Adipose tissue (tissue), 3 donors: ENCODE measurements around the gene ARF4. TPM values are rescaled to one million over a fixed set of nuclear protein-coding genes. Genes with fewer than 3 reads are reported as not detected.
A peak's percentile ranks its signal among the peaks of the same experiment; 100 is the strongest.

Source experiments
- H3K27ac ChIP-seq: one replicate; pipeline ENCODE4 v1.5.1; 2013; ENCODE audit warnings: low read depth, low read length
- WGBS, 3 donors: extraction: QIAGEN DNeasy Blood & Tissue Kit; methylation state at CpG; one replicate each; pipeline ENCODE4 v1.1.7; 2013; 5-methylcytosine and 5-hydroxymethylcytosine counted together
- polyA plus RNA-seq, 3 donors: library from polyadenylated mRNA; stranded (reverse); fragments of 200-250 nt; gene quantifications; one replicate each; pipeline ENCODE4 v1.2.3, GENCODE V29; 2013
- donor health status: healthy with polysubstance abuse.
- donor health status: Bipolar disorder and iron deficiency.
- donor health status: healthy.

The ARF4 gene
- polyA plus RNA-seq, 3 donors: 82.2 to 258 (median 131) TPM

DNA sequence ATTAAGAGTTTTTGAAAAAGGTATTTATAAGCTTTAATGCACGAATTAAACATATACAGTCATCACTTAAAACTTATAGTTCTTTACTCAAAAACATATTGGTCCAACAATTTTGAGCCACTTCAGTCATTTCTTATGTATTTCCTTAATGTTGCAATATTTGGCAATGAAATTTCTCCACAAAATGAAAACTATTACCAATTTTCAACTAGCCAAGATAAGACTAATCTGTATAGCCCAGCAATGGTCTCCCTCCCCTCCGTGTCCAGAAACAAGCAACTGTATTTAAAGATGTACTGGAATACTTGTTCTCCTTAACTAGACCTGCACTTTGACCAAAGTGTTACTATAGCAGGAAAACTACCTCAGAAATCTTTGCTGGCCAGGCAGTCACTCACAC lies 9.2 kb downstream of the ARF4 start:
- WGBS, 3 donors: 49 to 72% (median 70%) methylated on average over 2 of the region's 2 CpGs
- no peak overlapping the region for H3K27ac ChIP-seq

DNA sequence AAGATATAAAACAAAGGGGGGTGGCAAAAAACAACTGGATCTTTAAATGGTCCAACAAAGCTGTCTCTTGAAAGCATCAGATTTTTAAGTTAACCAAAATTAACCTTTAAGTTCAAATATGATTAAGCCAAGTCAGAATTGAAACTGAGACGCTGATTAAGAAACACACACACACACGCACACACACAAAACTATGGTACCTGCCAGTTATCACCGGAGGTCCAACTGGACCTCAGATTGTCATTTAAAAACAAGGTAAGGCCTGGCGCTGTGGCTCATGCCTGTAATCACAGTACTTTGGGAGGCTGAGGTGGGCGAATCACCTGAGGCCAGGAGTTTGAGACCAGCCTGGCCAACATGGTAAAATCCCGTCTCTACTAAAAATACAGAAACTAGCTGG lies 10.4 kb downstream of the ARF4 start:
- no peak overlapping the region for H3K27ac ChIP-seq
- 40 to 83% (median 80%) methylated on average over 6 of the region's 6 CpGs for WGBS, 3 donors

DNA sequence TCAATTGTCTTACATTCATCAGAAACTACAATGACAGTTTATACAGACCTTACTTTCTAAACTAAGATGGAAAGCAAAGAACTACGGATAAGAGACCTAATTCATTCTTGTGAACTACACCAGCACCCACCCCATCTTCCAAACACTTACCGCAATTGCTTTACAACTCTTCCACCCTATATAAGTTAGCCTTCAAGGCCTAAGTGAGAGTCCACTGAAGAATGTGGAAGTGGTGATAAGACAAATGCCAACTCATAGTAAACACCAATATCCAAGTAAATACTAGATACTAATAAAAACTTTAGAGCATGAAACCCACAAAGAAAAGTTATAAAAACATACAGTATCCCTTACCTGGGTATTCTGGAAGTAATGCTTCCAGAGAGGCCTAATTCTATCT lies 13.6 kb downstream of the ARF4 start:
- WGBS, 3 donors: 71 to 93% (median 79%) methylated on average over 2 of the region's 2 CpGs
- H3K27ac ChIP-seq: no peak overlapping the region

DNA sequence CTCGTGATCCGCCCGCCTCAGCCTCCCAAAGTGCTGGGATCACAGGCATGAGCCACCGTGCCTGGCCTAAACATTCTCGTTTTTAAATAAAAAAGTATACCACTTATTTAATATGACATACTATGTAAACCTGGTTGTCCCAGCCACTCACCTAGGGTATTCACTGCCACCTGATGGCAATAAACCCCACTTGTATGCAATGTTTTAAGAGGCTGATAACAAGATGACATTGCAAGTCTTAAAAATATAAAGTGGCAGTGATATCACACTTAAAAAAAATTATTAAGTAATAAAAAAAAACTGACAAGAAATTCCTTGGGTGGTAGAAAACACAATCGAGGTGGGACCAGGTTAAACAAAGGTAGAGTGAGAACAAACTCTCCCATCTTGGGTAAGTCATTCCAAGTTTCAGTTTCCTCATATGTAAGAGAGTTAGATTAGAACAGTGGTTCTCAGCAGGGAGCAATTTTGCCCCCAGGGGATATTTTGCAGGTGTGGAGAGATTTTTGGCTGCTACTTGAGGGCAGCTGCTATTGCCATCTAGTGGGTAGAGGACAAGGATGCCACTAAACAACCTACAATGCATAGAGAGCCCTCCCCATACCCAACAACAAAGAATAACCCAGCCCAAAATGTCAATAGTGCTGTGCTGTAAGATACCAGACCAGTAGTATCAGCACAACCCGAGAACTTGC lies 14.5 kb downstream of the ARF4 start:
- H3K27ac ChIP-seq: no peak overlapping the region
- 69 to 97% (median 82%) methylated on average over 6 to 7 of the region's 7 CpGs for WGBS, 3 donors

DNA sequence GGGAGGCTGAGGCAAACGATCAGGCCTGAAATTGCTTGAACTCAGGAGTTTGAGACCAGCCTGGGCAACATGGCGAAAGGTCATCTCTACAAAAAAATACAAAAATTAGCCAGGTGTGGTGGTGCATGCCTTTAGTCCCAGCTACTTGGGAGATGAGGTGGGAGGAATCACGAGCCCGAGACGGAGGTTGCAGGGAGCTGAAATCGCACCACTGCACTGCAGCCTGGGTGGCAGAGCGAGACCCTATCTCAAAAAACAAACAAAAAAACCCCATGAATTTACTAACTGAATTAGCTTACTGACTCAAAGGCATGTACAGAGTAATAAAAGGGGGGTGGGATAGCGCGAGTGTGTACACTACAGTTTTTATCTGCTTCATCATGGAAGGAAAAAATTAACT lies 19.3 kb downstream of the ARF4 start:
- WGBS, 3 donors: 81 to 95% (median 95%) methylated on average over 9 of the region's 9 CpGs
- H3K27ac ChIP-seq: no peak overlapping the region

DNA sequence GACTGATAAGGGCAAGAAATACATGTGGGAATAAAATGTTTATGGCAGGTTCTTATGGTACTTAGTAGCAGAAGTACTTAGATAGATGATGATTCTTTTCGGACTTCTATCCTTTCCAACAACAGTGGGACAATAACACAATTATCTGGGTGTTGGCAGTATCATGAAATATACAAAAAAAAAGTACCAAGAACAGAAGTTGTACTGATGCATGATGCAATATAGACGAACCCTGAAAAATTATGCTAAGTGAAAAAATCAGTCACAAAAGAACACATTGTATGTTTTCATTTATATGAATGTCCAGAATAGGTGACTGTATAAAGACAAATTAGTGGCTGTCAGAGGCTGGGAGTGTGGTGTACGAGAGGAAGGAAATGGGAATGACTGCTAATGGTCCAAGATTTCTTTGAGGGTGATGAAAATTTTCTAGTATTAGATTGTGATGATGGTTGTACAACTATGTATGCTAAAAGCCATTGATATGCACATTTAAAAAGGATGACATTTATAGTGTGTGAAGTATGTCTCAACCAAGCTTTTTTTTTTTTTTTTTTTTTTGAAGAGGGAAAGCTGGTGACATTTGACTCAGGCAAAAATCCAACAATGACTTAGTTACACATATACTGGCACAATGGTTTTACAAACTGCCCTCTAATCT lies 21.0 kb downstream of the ARF4 start:
- H3K27ac ChIP-seq: no peak overlapping the region
- WGBS, 3 donors: 72 to 76% (median 75%) methylated on average over 3 of the region's 3 CpGs

DNA sequence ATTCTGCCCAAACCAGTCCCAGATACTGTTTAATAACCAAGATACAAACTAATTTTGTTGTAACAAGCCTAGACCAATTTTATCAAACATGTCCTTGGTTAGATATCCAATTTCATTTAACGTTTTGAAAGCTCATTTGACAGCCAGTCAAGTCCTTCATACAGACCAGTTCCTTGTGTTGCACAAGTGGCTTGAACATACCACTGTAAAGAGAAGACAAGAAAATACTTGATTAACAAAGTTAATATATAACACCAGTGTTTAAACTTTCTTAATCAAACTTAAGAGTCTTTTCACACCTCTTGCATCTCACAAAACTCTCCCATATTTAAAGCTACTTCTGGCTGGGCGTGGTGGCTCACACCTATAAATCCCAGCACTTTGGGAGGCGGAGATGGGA lies 25.0 kb downstream of the ARF4 start:
- 68 to 82% (median 75%) methylated on average over 3 of the region's 3 CpGs for WGBS, 3 donors

DNA sequence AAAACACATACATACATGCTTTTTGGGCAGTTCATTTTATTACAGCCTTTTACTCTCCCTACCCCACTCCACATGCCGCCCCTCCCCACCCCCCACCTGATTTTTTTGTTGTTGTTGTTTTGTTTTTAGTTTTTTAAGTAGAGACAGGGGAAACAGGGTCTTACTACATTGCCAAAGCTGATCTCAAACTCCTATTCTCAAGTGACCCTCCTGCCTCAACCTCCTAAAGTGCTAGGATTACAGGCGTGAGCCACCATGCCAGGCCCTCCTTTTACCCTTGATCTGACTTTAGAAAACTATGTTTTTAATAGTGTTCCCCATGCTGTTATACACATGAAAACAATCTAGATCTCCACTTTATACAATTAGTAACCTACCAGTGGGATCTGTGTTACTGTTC lies 26.3 kb downstream of the ARF4 start:
- H3K27ac ChIP-seq: no peak overlapping the region
- 98 to 100% (median 100%) methylated on average over 2 of the region's 2 CpGs for WGBS, 3 donors

More for the DNA sequence above, 25.0 kb downstream of the ARF4 start:
- no peak overlapping the region for H3K27ac ChIP-seq

DNA sequence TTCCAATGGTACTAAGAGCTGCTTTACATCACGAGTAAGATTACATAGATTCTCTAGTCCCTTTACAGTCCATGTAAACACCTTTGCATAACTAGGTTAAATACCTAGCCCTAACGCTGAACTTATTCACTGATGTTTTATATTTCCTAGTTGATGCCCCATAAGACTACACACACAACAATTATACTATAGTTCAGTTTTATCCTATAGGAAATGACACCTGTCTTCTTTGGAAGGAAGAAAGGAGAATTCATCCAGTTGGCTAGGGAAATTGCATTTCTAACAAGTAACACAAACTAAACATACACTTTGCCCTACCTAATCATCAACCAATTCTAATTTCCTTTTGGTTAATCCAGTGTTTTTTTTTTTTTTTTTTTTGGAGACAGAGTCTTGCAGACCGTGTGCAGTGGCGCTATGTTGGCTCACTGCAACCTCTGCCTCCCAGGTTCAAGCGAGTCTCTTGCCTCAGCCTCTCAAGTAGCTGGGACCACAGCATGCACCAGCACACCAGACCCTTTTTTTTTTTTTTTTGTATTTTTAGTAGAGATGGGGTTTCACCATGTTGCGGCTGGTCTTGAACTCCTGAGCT lies 27.2 kb downstream of the ARF4 start:
- 91 to 96% (median 92%) methylated on average over 5 of the region's 6 CpGs for WGBS, 3 donors
- H3K27ac ChIP-seq: no peak overlapping the region

DNA sequence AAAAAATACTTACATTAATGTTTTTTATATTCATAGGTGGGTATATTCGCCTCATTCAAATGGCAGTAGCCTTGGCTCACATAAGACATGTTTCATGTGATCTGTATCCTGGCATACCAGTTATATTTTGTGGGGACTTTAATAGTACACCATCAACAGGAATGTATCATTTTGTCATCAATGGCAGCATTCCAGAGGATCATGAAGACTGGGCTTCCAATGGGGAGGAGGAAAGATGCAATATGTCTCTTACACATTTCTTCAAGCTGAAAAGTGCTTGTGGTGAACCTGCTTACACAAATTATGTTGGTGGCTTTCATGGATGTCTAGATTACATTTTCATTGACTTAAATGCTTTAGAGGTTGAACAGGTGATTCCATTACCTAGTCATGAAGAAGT lies 37.6 kb downstream of the ARF4 start:
- 96 to 100% (median 98%) methylated on average over 1 of the region's 1 CpG for WGBS, 3 donors
- H3K27ac ChIP-seq: no peak overlapping the region

DNA sequence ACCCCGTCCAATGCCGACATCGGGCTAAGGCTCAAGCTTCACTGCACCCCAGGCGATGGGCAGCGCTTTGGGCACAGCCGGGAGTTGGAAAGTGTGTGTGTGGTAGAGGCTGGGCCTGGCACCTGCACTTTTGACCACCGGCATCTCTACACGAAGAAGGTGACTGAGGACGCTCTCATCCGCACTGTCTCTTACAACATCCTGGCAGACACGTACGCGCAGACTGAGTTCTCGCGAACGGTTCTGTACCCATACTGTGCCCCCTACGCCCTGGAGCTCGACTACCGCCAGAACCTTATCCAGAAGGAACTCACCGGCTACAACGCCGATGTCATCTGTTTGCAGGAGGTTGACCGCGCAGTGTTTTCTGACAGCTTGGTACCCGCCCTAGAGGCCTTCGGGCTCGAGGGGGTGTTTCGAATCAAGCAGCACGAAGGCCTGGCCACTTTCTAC lies 40.0 kb downstream of the ARF4 start:
- H3K27ac ChIP-seq: no peak overlapping the region

DNA sequence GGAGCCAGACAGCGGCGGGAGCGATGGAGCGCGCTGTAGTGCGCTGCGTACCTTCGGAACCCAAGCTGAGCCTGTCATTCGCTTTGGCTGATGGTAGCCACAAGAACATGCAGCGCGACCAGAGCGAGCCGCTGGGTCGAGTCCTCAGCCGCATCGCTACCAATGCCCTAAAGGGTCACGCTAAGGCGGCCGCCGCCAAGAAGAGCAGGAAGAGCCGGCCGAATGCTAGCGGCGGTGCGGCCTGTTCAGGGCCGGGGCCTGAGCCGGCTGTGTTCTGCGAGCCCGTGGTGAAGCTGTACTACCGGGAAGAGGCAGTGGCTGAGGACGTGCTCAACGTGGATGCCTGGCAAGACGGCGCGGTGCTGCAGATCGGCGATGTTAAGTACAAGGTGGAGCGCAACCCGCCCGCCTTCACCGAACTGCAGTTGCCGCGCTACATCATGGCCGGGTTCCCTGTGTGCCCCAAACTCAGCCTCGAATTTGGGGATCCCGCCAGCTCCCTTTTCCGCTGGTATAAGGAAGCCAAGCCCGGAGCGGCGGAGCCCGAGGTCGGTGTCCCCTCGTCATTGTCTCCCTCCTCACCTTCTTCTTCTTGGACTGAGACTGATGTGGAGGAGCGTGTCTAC lies 40.6 kb downstream of the ARF4 start:
- 0% methylated on average over 47 to 54 of the region's 54 CpGs for WGBS, 3 donors
- H3K27ac ChIP-seq: peak overlapping the region; percentile 70

More for the DNA sequence above, 40.0 kb downstream of the ARF4 start:
- 1 to 2% (median 1%) methylated on average over 29 of the region's 29 CpGs for WGBS, 3 donors

DNA sequence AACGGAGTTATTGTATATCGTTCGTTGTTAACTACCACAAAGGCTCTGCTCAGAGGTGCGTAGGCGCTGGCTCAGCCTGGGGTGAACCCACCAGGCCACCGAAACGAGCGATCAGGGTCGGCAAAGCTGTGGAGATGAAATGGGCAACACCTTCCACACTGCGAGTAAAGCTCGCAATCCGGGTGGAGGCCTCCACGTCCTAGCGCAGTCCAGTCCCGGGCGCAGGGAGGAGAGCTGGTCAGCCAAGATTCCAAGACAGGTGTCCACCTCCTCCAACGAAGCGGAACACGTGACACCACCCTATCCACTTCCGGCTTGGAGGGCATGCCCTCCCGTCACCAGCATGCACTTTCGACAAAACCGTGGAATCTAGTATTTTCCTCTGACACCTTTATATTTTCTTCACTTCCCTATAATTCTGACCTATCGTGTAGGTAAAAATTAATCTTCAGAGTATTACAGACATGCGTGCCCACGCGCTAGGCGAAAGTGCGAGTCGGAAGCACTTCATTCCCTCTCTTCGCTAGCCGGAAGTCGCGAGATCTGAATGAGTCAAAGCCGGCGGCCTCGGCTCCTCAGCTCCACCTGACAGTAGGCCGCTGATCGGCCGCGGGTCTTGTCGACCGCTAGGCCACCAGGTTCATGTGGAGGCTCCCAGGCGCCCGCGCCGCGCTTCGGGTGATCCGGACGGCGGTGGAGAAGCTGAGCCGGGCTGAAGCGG lies 41.2 kb downstream of the ARF4 start, which contains the start of gene PDE12:
PDE12 (plus strand) TSS at position 537 of the 721 bp plus-strand sequence; CDS start at position 643, 106 bp downstream.
- H3K27ac ChIP-seq: peak within 1 kb of the TSS; percentile 70
- 0 to 1% (median 0%) methylated on average over 54 of the region's 54 CpGs for WGBS, 3 donors

DNA sequence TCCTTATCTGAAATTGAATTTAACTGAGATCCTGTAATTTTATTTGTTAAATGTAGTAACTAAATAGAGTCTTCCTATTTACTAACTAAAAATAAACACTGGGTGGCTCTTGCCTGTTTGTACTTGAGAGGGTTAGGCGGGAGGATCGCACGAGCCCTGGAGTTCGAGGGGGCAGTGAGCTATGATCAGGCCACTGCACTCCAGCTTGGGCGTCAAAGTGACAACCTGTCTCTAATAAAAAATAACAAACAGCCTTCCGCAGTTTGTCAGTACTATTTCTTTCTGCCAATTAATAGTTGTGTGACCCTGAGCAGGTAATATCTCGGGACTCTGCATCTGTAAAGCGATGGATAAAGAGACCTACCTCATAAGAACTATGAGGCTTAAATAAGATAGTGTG lies 41.8 kb downstream of the ARF4 start:
- no peak overlapping the region for H3K27ac ChIP-seq
- whole genome bisulfite sequencing, 3 donors: 12 to 41% (median 36%) methylated on average over 8 of the region's 8 CpGs

DNA sequence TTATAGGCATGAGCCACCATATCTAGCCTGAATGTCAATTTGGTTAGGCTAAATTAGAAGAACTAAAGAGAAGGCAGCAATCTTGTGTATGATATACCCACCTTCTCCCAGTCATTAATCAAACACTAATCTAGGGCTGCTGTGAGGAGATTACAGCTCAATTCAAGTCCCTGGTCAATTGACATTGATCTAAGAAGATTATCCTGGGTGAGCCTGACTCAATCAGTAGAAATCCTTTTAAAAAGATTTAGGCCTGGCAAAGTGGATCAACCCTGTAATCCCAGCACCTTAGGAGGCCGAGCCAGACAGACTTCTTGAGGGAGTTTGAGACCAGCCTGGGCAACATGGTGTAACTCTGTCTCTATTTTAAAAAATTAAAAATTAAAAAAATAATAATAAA lies 50.5 kb downstream of the ARF4 start:
- H3K27ac ChIP-seq: no peak overlapping the region
- WGBS, 3 donors: 86 to 100% (median 88%) methylated on average over 1 of the region's 1 CpG

DNA sequence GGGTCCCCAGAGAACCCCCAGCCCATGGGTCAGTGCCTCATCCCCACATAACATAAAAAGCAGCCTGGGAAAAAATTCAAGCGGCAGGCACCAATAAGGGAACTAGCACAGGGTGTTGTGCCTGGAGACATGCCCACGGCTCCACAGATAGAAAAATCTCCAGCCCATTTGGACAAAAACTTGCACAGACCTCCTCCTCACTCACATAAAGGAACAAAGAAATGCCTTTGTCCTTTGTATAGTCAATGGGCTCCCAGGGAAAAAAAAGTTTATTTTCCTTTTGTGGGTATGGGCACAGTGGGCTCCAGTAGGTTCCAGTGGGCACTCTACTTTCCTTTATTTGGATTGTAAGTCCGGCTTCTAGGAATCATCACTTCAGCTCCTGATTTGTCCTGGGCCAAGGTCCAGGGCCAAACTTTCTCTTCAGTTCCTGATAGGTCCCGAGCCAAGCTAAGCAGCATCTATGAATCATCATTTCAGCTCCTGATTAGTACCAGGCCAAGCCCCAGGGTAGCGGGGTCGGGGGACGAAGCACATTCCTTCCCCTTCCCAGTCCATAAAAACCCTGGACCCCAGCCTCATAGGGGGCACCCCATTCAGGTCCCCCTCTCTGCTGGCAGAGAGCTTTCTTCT lies 51.4 kb downstream of the ARF4 start:
- WGBS, 3 donors: 71 to 77% (median 73%) methylated on average over 7 of the region's 7 CpGs
- H3K27ac ChIP-seq: no peak overlapping the region

DNA sequence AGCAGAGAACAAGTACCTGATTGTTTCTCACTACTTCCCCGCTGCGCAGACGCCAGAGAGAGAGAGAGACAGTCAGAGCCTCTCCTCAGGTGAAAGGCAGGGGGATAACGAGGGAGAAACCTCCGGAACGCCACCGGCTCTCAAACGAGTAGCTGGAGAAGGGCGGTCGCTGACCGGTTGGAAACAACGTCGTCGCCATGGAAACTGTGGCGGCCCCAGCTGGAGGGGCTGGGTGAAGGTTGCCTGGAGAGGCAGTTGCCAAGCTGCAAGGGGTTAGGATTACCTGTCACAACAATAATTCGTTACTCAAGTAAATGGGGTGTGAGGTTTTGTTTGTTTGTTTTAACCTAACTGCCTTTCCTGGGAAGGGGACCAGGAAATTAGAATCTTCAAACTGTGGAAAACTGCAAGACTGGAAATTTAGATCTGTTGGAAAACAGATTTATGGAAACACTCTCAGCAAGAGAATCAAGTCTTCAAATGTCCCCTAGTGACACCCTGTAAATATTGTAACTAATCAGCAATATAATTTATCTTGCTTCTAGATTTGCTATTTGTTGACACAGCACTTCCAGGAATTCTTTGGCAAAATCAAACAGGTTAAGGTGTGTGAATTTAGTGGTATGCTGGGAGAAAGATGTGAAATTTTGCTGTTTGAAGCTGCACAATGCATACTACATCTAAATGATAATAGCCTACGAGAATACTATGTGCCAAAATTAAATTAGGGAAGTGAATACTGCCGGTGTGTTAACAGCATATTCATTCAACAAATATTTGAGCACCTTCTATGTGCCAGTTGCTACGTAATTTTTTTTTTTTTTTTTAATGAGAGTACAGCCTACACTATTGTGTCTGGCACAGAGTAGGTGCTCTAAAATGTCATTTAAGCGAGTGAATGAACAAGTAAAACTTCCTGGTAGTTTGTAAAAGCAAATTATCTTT lies 52.7 kb downstream of the ARF4 start, which contains the start of gene DNAH12:
DNAH12 (minus strand) TSS at position 164 of the 945 bp plus-strand sequence. CDS start 1,474 bp downstream, outside the sequence.
- WGBS, 3 donors: 3 to 12% (median 10%) methylated on average over 20 of the region's 20 CpGs
- no peak within 1 kb of the TSS for H3K27ac ChIP-seq
